SK-N-MC (cell line): ENCODE measurements around the gene ZFAND4.

ENCODE experiments used
- EZH2 ChIP-seq: fragments of 200-600 bp; sonication (generic); IDR thresholded peaks from one replicate; pipeline ENCODE4 v1.6.1; 2017; ENCODE audit warnings: antibody characterized with exemption
- FOXP2 ChIP-seq: optimal IDR thresholded peaks from 2 replicates; pipeline ENCODE3; 2011; ENCODE audit warnings: mild to moderate bottlenecking, moderate library complexity; ENCODE audit not compliant: insufficient read depth; ENCODE audit errors: extremely low read length, control extremely low read depth
- POLR2AphosphoS5 ChIP-seq: IDR thresholded peaks from 2 replicates; pipeline ENCODE4 v1.6.1; 2012; ENCODE audit warnings: mild to moderate bottlenecking, low read depth, low read length, borderline replicate concordance

GRCh38 chr10:45644527-45644926 lies 28.0 kb downstream of the ZFAND4 start:
- TF ChIP-seq POLR2AphosphoS5 (no peak), EZH2 (no peak), FOXP2 (no peak)
